HUES6 (cell line): ENCODE measurements around the gene HIVEP3.
A peak's percentile ranks its signal among the peaks of the same experiment; 100 is the strongest.

Source experiments
- H3K27ac ChIP-seq: 2 replicates; pipeline ENCODE4 v1.7.0; 2013; ENCODE audit warnings: low read depth, mild to moderate bottlenecking, low read length, inconsistent platforms
- H3K27me3 ChIP-seq: 2 replicates; pipeline ENCODE4 v1.6.1; 2013; ENCODE audit warnings: low read length; ENCODE audit not compliant: control insufficient read depth, insufficient read depth
- H3K36me3 ChIP-seq: 2 replicates; pipeline ENCODE4 v1.6.1; 2013; ENCODE audit warnings: low read length; ENCODE audit not compliant: control insufficient read depth, insufficient read depth
- H3K4me1 ChIP-seq: 2 replicates; pipeline ENCODE4 v1.6.1; 2013; ENCODE audit warnings: low read length; ENCODE audit not compliant: control insufficient read depth, insufficient read depth
- H3K4me3 ChIP-seq: 2 replicates; pipeline ENCODE4 v1.5.1; 2013; ENCODE audit warnings: low read depth, low read length
- H3K9ac ChIP-seq: one replicate; pipeline ENCODE4 v1.6.1; 2013; ENCODE audit warnings: mild to moderate bottlenecking, low read length
- H3K9me3 ChIP-seq: 2 replicates; pipeline ENCODE4 v1.6.1; 2013; ENCODE audit warnings: low read depth, low read length; ENCODE audit not compliant: control insufficient read depth, insufficient read depth

The HIVEP3 gene

GRCh38 chr1:41581216-41582003, 337.3 kb downstream of the HIVEP3 start:
- no peak overlapping the region for H3K9ac ChIP-seq
- H3K36me3 ChIP-seq: no peaks in the 10 kb centered on the region
- no peaks in the 10 kb centered on the region for H3K27me3 ChIP-seq
- no peaks in the 10 kb centered on the region for H3K4me1 ChIP-seq
- H3K4me3 ChIP-seq: no peak overlapping the region
- no peaks in the 10 kb centered on the region for H3K9me3 ChIP-seq
- no peak overlapping the region for H3K27ac ChIP-seq

GRCh38 chr1:41580520-41581172, 338.1 kb downstream of the HIVEP3 start:
- H3K9ac ChIP-seq: no peak overlapping the region

GRCh38 chr1:41580021-41580420, 338.7 kb downstream of the HIVEP3 start:
- Histone ChIP-seq H3K4me3 (no peak overlapping the region), H3K9ac (no peak overlapping the region), H3K9me3 (no peaks in the 10 kb centered on the region), H3K27me3 (no peaks in the 10 kb centered on the region), H3K36me3 (no peaks in the 10 kb centered on the region), H3K27ac (no peak overlapping the region), H3K4me1 (no peaks in the 10 kb centered on the region)

More at GRCh38 chr1:41580520-41581172, 338.1 kb downstream of the HIVEP3 start:
- Histone ChIP-seq H3K4me3 (no peak overlapping the region), H3K36me3 (no peaks in the 10 kb centered on the region), H3K9me3 (no peaks in the 10 kb centered on the region), H3K4me1 (no peaks in the 10 kb centered on the region), H3K27me3 (no peaks in the 10 kb centered on the region), H3K27ac (no peak overlapping the region)

- Histone ChIP-seq H3K27ac (no peak overlapping the region), H3K27me3 (no peaks in the 10 kb centered on the region), H3K9ac (no peak overlapping the region), H3K4me3 (peak overlapping the region; percentile 27; the same call in 1 of the 2 replicates), H3K9me3 (no peaks in the 10 kb centered on the region), H3K36me3 (no peaks in the 10 kb centered on the region), H3K4me1 (peaks cover 1% of the 10 kb centered on the region; the same call in 1 of the 2 replicates)
Measured at GRCh38 chr1:41578712-41579335, 339.9 kb downstream of the HIVEP3 start.

- peaks cover 3% of the 10 kb centered on the region; the same call in 1 of the 2 replicates for H3K4me1 ChIP-seq
- no peaks in the 10 kb centered on the region for H3K36me3 ChIP-seq
- no peaks in the 10 kb centered on the region for H3K9me3 ChIP-seq
- no peak overlapping the region for H3K4me3 ChIP-seq
- H3K9ac ChIP-seq: no peak overlapping the region
- H3K27me3 ChIP-seq: peaks cover 5% of the 10 kb centered on the region; the same call in 1 of the 2 replicates
- H3K27ac ChIP-seq: no peak overlapping the region
Measured at GRCh38 chr1:41576620-41577019, 342.1 kb downstream of the HIVEP3 start.

GRCh38 chr1:41576206-41576605, 342.5 kb downstream of the HIVEP3 start:
- no peak overlapping the region for H3K4me3 ChIP-seq
- no peaks in the 10 kb centered on the region for H3K9me3 ChIP-seq
- no peaks in the 10 kb centered on the region for H3K36me3 ChIP-seq
- H3K27ac ChIP-seq: no peak overlapping the region
- H3K27me3 ChIP-seq: peaks cover 8% of the 10 kb centered on the region; the same call in 1 of the 2 replicates
- peaks cover 3% of the 10 kb centered on the region; the same call in 1 of the 2 replicates for H3K4me1 ChIP-seq
- no peak overlapping the region for H3K9ac ChIP-seq

GRCh38 chr1:41574842-41575241, 343.9 kb downstream of the HIVEP3 start:
- Histone ChIP-seq H3K9ac (no peak overlapping the region), H3K27ac (no peak overlapping the region), H3K9me3 (no peaks in the 10 kb centered on the region), H3K4me3 (no peak overlapping the region), H3K36me3 (no peaks in the 10 kb centered on the region), H3K27me3 (peaks cover 16% of the 10 kb centered on the region; the same call in 1 of the 2 replicates), H3K4me1 (peaks cover 3% of the 10 kb centered on the region; the same call in 1 of the 2 replicates)

- no peaks in the 10 kb centered on the region for H3K36me3 ChIP-seq
- no peak overlapping the region for H3K4me3 ChIP-seq
- H3K9ac ChIP-seq: no peak overlapping the region
- peaks cover 3% of the 10 kb centered on the region; the same call in 1 of the 2 replicates for H3K4me1 ChIP-seq
- peaks cover 16% of the 10 kb centered on the region; the same call in 1 of the 2 replicates for H3K27me3 ChIP-seq
- H3K9me3 ChIP-seq: no peaks in the 10 kb centered on the region
- no peak overlapping the region for H3K27ac ChIP-seq
Measured at GRCh38 chr1:41573785-41574713, 344.7 kb downstream of the HIVEP3 start.

GRCh38 chr1:41573194-41573593, 345.5 kb downstream of the HIVEP3 start:
- Histone ChIP-seq H3K9ac (no peak overlapping the region), H3K36me3 (no peaks in the 10 kb centered on the region), H3K4me1 (peaks cover 3% of the 10 kb centered on the region; the same call in 1 of the 2 replicates), H3K4me3 (no peak overlapping the region), H3K9me3 (no peaks in the 10 kb centered on the region), H3K27ac (no peak overlapping the region), H3K27me3 (peaks cover 16% of the 10 kb centered on the region; the same call in 1 of the 2 replicates)

- Histone ChIP-seq H3K9ac (no peak overlapping the region), H3K27me3 (peaks cover 16% of the 10 kb centered on the region; the same call in 1 of the 2 replicates), H3K36me3 (no peaks in the 10 kb centered on the region), H3K4me1 (peaks cover 3% of the 10 kb centered on the region; the same call in 1 of the 2 replicates), H3K4me3 (no peak overlapping the region), H3K9me3 (no peaks in the 10 kb centered on the region), H3K27ac (no peak overlapping the region)
Measured at GRCh38 chr1:41572224-41572623, 346.5 kb downstream of the HIVEP3 start.
